T47D (cell line): ENCODE results near the gene SYTL2.
"Not testable (repeated sequence)": the region's sequence is repeated elsewhere in the genome, so short reads cannot be mapped to it uniquely, and the experiment has no call there.

ENCODE experiments used
- DNase-seq, 2 experiments: peaks; one replicate each; pipeline versions ENCODE4 v3.0.0 to v3.0.0-alpha.2; 2011 to 2012; ENCODE audit warnings: low read depth in 1 of 2, low spot score in 1 of 2
- JUND ChIP-seq: IDR thresholded peaks from 2 replicates; pipeline ENCODE4 v1.6.1; 2012; ENCODE audit warnings: low read depth
- in situ Hi-C: cut with HindIII; loops from 2 replicates; pipeline ENCODE4 v1.10.0; 2016; ENCODE audit warnings: low sequenced_read_pairs, low pct_unique_long_range_greater_than_20kb

The SYTL2 gene

DNA sequence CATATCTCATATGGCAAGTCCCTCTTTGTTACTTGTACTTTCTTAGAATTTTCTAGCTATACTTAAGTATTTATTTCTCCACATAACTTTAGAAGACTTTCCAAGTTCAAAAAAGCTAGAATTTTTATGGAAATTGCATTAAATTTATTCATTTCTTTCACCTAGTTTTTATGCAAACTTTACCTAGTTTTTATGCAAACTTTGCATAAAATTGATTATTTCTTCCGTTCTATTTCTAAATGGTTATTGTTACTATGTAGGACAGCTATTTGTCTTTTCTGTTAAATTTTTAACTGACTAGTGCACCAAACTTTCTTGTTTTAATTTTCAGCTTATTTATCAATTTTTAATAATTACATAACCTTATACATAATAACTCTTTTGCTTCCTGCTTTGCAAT lies 142.8 kb downstream of the SYTL2 start:
- no peak for DNase-seq
- TF ChIP-seq JUND, result no peak
- in situ Hi-C loops, result no loop called here

- DNase-seq, result no peak
- TF ChIP-seq JUND, result no peak
- in situ Hi-C loops, result no loop called here
Observed at GRCh38 chr11:85666687-85667086, 144.3 kb downstream of the SYTL2 start.

- no peak for TF ChIP-seq JUND
- in situ Hi-C loops, result no loop called here
- no peak for DNase-seq
Observed at GRCh38 chr11:85665733-85666132, 145.2 kb downstream of the SYTL2 start.

GRCh38 chr11:85664615-85665481 lies 146.1 kb downstream of the SYTL2 start, which contains the start of gene CREBZF:
Gene CREBZF (minus strand): TSS chr11:85665129. CDS start chr11:85664875, 254 bp downstream.
- in situ Hi-C loops, result no loop called here
- peak; percentile 95 to 97 for DNase-seq
- no peak for TF ChIP-seq JUND

- peak; percentile 81 to 84 for DNase-seq
- in situ Hi-C loops, result no loop called here
- no peak for TF ChIP-seq JUND
Observed at GRCh38 chr11:85663753-85664614, 147.0 kb downstream of the SYTL2 start.

GRCh38 chr11:85663080-85663752 lies 147.7 kb downstream of the SYTL2 start:
- no peak for DNase-seq
- no peak for TF ChIP-seq JUND
- in situ Hi-C loops, result no loop called here

GRCh38 chr11:85661972-85662664 lies 148.8 kb downstream of the SYTL2 start:
- in situ Hi-C loops, result no loop called here

DNA sequence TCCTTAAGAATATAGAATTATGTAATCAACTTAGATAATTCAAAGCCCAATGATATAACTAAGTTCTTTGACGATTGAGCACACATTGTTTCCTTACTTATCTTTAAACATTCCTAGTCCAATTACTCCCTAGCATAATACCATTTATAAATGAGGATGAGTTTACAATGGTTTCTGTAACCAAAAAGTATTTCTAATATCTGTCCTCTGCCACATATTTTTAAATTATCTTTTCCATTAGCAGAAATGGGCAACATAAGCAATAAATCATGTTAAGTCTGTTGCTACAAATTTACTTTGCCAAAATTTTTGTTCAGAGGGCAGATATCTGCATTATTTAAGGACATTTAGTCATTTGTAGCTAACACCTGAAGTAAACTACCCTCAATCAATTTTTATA lies 152.8 kb downstream of the SYTL2 start:
- in situ Hi-C loops, result no loop called here
- DNase-seq, result no peak
- TF ChIP-seq JUND, result no peak

More at GRCh38 chr11:85661972-85662664, 148.8 kb downstream of the SYTL2 start:
- DNase-seq, result no peak
- TF ChIP-seq JUND, result no peak

- no peak for TF ChIP-seq JUND
- in situ Hi-C loops, result no loop called here
Observed at GRCh38 chr11:85656777-85657176, 154.2 kb downstream of the SYTL2 start.

DNA sequence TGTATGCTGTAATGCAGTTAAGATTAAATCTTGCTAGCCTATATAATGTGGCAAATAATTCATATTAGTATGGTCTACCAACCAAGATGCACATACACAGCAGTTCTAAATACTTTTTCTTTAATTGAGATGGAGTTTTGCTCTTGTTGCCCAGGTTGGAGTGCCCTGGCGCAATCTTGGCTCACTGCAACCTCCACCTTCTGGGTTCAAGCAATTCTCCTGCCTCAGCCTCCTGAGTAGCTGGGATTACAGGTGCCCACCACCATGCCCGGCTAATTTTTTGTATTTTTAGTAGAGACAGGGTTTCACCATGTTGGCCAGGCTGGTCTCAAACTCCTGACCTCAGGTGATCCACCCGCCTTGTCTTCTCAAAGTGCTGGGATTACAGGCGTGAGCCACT lies 156.6 kb downstream of the SYTL2 start:
- in situ Hi-C loops, DNase-seq: not testable (repeated sequence)

More at GRCh38 chr11:85656777-85657176, 154.2 kb downstream of the SYTL2 start:
- DNase-seq, result no peak

DNA sequence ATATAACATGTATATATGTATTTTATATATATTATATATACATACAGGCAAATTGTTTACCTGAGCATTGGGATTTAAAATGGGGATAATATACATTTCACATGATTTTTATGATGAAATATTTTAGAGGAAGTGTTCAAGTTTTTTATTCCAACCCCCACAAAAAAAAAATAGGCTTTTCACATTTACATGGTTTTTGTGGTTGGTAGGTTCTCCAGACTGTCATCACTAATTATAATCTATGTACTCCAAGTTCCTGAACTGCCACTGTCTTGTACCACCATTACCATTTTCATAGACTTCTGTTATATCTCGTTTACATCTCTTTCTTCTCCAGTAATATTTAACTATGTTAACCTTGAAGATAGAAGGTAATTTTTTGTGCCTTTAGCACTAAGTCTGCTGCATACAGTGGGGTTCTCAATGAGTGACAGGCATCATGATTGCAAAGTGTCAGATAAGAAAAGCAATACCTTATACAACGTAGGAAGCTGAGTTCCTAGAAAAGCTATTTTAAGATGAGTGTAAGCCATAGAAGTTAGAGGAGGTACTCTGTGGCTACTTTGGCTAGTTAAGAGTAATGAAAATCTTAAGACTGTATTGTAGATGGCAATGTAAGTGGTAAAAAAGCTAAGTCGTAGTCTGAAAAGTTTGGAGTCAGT lies 158.0 kb downstream of the SYTL2 start:
- no peak for DNase-seq
- in situ Hi-C loops, result no loop called here
- TF ChIP-seq JUND, result no peak

DNA sequence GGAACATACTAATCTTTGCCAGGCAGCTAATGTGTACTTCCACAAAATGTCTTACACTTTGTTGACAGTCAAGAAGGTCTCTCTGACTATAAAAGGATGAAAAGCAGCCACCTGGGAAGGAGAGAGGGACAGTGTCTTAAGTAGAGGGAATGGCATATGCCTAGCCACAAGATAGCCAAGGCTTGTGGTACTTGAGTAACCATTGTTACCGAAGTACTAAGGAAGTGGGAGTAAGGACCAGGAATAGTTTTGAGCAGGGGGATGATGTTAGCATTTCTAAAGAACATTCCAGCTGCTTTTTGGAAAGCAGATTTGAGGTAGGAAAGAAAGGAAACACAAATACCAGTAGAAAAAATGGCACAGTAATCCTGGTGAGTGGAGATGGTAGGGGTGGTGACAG lies 159.8 kb downstream of the SYTL2 start:
- DNase-seq, result no peak
- in situ Hi-C loops, result no loop called here
- no peak for TF ChIP-seq JUND
